GM12878 (cell line): ENCODE measurements around the gene JADE2. TPM values are rescaled to one million over a fixed set of nuclear protein-coding genes. Genes with fewer than 3 reads are reported as not detected.

Experiments
- ATAC-seq: fragments of 200-7000 bp; cut with Tn5 transposase; 3 replicates; pipeline ENCODE4 v1.9.1; 2020; ENCODE audit warnings: mild to moderate bottlenecking, moderate library complexity
- BruUV-seq: library from RNA; stranded (reverse); fragments of 400-500 nt; replicated peaks from 2 replicates; lab custom pipeline; 2021; lab: Mats Ljungman, UMichigan
- CTCF ChIA-PET: fragments of 300-600 bp; sonication (Branson Sonifier 250); formaldehyde crosslinking; extraction: SDS; loops from one replicate; lab custom pipeline; 2021; ENCODE audit warnings: inconsistent platforms; lab: Yijun Ruan, JAX
- POLR2A ChIA-PET: fragments of 350-600 bp; formaldehyde crosslinking; extraction: SDS; loops from one replicate; lab custom pipeline; 2021; ENCODE audit warnings: inconsistent platforms; lab: Charles Lee
- RAD21 ChIA-PET: fragments of 300-600 bp; sonication (Branson Sonifier 250); formaldehyde crosslinking; loops from one replicate; lab custom pipeline; 2023; ENCODE audit warnings: antibody characterized with exemption; ENCODE audit not compliant: unreplicated experiment; lab: Charles Lee
- SMC1A ChIA-PET: fragments of 300-600 bp; sonication (Branson Sonifier 250); formaldehyde crosslinking; loops from one replicate; lab custom pipeline; 2023; ENCODE audit not compliant: unreplicated experiment, uncharacterized antibody; lab: Charles Lee
- DNase-seq: peaks from one replicate; pipeline ENCODE4 v3.0.0-alpha.2; 2011; ENCODE audit warnings: low read depth, low spot score
- FAIRE-seq: peaks from 3 replicates; lab custom pipeline; 2011; peaks lifted over from hg19 to GRCh38; lab: Jason Lieb, UNC
- H2AFZ ChIP-seq: 2 replicates; pipeline ENCODE4 v1.6.0; 2011; ENCODE audit warnings: low read depth, low read length, control low read depth; ENCODE audit not compliant: control insufficient read depth
- H3K27ac ChIP-seq: 2 replicates; pipeline ENCODE4 v1.5.1; 2011; ENCODE audit warnings: control low read depth; ENCODE audit not compliant: control insufficient read depth, insufficient read depth
- H3K27me3 ChIP-seq, 2 experiments: replicated peaks in 1 of 2; 2 replicates each; pipeline versions ENCODE4 v1.6.0 to v1.6.1; 2011; ENCODE audit warnings: low read length in 1 of 2; ENCODE audit not compliant: control insufficient read depth in 2 of 2, insufficient read depth in 2 of 2
- H3K36me3 ChIP-seq, 2 experiments: 2 replicates each; pipeline ENCODE4 v1.5.1; 2011; ENCODE audit warnings: low read length in 1 of 2; ENCODE audit not compliant: control insufficient read depth in 2 of 2, insufficient read depth in 2 of 2
- H3K4me1 ChIP-seq: 2 replicates; pipeline ENCODE4 v1.6.1; 2011; ENCODE audit warnings: mild to moderate bottlenecking, low read length, moderate library complexity, mixed read lengths; ENCODE audit not compliant: control insufficient read depth, insufficient read depth
- H3K4me2 ChIP-seq: 2 replicates; pipeline ENCODE4 v1.6.0; 2011; ENCODE audit warnings: control low read depth; ENCODE audit not compliant: control insufficient read depth, insufficient read depth
- H3K4me3 ChIP-seq: fragments of 200-600 bp; sonication (generic); 2 replicates; pipeline ENCODE4 v1.5.1; 2016
- H3K79me2 ChIP-seq: 2 replicates; pipeline ENCODE4 v1.6.0; 2011; ENCODE audit warnings: low read length; ENCODE audit not compliant: control insufficient read depth, insufficient read depth
- H3K9ac ChIP-seq: 2 replicates; pipeline ENCODE4 v1.8.0; 2011; ENCODE audit warnings: low read length, control low read depth, mixed read lengths; ENCODE audit not compliant: control insufficient read depth, insufficient read depth
- H3K9me3 ChIP-seq: replicated peaks from 3 replicates; pipeline ENCODE4 v1.5.1; 2011; ENCODE audit warnings: mild to moderate bottlenecking, low read length; ENCODE audit not compliant: control insufficient read depth, insufficient read depth
- H4K20me1 ChIP-seq: 2 replicates; pipeline ENCODE4 v1.6.0; 2011; ENCODE audit not compliant: control insufficient read depth, insufficient read depth
- ASH2L ChIP-seq: fragments of 300-600, 200-600 bp; sonication (generic); IDR thresholded peaks from 2 replicates; pipeline ENCODE4 v1.6.1; 2017; ENCODE audit warnings: low read depth, mild to moderate bottlenecking, borderline replicate concordance
- FOXK2 ChIP-seq: fragments of 450-650 bp; IDR thresholded peaks from 2 replicates; pipeline ENCODE4 v1.6.1; 2017; ENCODE audit warnings: mild to moderate bottlenecking, moderate library complexity
- HDGF ChIP-seq: fragments of 450-650 bp; IDR thresholded peaks from 2 replicates; pipeline ENCODE4 v1.6.1; 2016; ENCODE audit warnings: antibody characterized with exemption
- IKZF1 ChIP-seq: fragments of 450-650 bp; conservative IDR thresholded peaks from 2 replicates; pipeline ENCODE4 v1.6.1; 2017; ENCODE audit warnings: antibody characterized with exemption, mild to moderate bottlenecking
- IKZF2 ChIP-seq, 2 experiments: fragments of 450-650 bp; IDR thresholded peaks; 2 replicates each; pipeline ENCODE4 v1.6.1; 2017; ENCODE audit warnings: mild to moderate bottlenecking in 2 of 2, moderate library complexity in 2 of 2
- IRF4 ChIP-seq: IDR thresholded peaks from 2 replicates; pipeline ENCODE4 v1.6.1; 2011; ENCODE audit warnings: low read depth, low read length
- MEF2B ChIP-seq: fragments of 450-650 bp; IDR thresholded peaks from 2 replicates; pipeline ENCODE4 v1.6.1; 2018; ENCODE audit warnings: mild to moderate bottlenecking, moderate library complexity; ENCODE audit not compliant: partially characterized antibody, poor library complexity, severe bottlenecking
- MTA2 ChIP-seq: fragments of 450-650 bp; IDR thresholded peaks from 2 replicates; pipeline ENCODE4 v1.6.1; 2016; ENCODE audit warnings: low read depth, mild to moderate bottlenecking, moderate library complexity
- NFYA ChIP-seq: IDR thresholded peaks from 2 replicates; pipeline ENCODE4 v1.6.1; 2011; ENCODE audit warnings: low read depth, mild to moderate bottlenecking, low read length, improper control_type of control experiment, borderline replicate concordance
- RB1 ChIP-seq: fragments of 450-650 bp; formaldehyde crosslinking; IDR thresholded peaks from 2 replicates; pipeline ENCODE4 v1.6.1; 2017; ENCODE audit warnings: mild to moderate bottlenecking, borderline replicate concordance
- SMAD5 ChIP-seq: IDR thresholded peaks from 2 replicates; pipeline ENCODE4 v1.6.1; 2016; ENCODE audit warnings: antibody characterized with exemption, low read depth
- SREBF1 ChIP-seq: IDR thresholded peaks from 2 replicates; pipeline ENCODE4 v1.6.1; 2012; ENCODE audit warnings: mild to moderate bottlenecking, low read length
- TCF12 ChIP-seq: IDR thresholded peaks from 2 replicates; pipeline ENCODE4 v1.6.1; 2011; ENCODE audit warnings: low read depth, mild to moderate bottlenecking, low read length
- YBX1 ChIP-seq: fragments of 450-650 bp; IDR thresholded peaks from 2 replicates; pipeline ENCODE4 v1.6.1; 2016; ENCODE audit warnings: antibody characterized with exemption
- ZNF217 ChIP-seq: fragments of 450-650 bp; IDR thresholded peaks from 2 replicates; pipeline ENCODE4 v1.6.1; 2017; ENCODE audit warnings: antibody characterized with exemption, mild to moderate bottlenecking
- WGBS: methylation state at CpG from one replicate; pipeline ENCODE4 v1.1.6; 2016; ENCODE audit warnings: low lambda C conversion rate; ENCODE audit not compliant: insufficient replicate concordance, insufficient coverage; ENCODE audit errors: missing lambda C conversion rate; 5-methylcytosine and 5-hydroxymethylcytosine counted together
- in situ Hi-C: fragments of 300-500 bp; cut with MboI; formaldehyde crosslinking; loops from 9 replicates; pipeline ENCODE4 v1.14.3; 2018; ENCODE audit warnings: mixed read lengths
- intact Hi-C: fragments of 100-400 bp; cut with micrococcal nuclease; formaldehyde crosslinking; loops from one replicate; pipeline ENCODE4 v1.14.2; 2022; ENCODE audit not compliant: unreplicated experiment
- polyA plus RNA-seq, 11 experiments: library from polyadenylated mRNA; depleted of rRNA in 4 of 11; unstranded in 6 of 11; stranded (reverse) in 5 of 11; fragments of >200 nt; fragmentation: Nextera tagmentation in 4 of 11; fragmentation: Illumina TruSeq in 1 of 11; extraction: Ambion mirVana in 4 of 11; extraction: Trizol in 1 of 11; gene quantifications; 1 replicate in 1 of 11; 2 replicates in 10 of 11; pipeline versions ENCODE4 v1.2.1 to v1.2.3, GENCODE V29; 2011 to 2016; ENCODE audit warnings: inconsistent platforms in 2 of 11, missing spikeins in 2 of 11, low read depth in 1 of 11
- total RNA-seq, 4 experiments: library from RNA; depleted of rRNA in 3 of 4; stranded (reverse); fragments of >200 nt in 3 of 4; fragmentation: Illumina TruSeq in 1 of 4; extraction: Trizol in 1 of 4; gene quantifications; 2 replicates each; pipeline versions ENCODE4 v1.2.1 to v1.2.3, GENCODE V29; 2013 to 2021
- TF ChIP-seq, protein P1 (sequence below): fragments of 450-650 bp; IDR thresholded peaks from 2 replicates; pipeline ENCODE4 v1.6.1; 2016; ENCODE audit warnings: mild to moderate bottlenecking
- TF ChIP-seq, protein P2 (sequence below): fragments of 450-650 bp; IDR thresholded peaks from 2 replicates; pipeline ENCODE4 v1.6.1; 2017; ENCODE audit warnings: mild to moderate bottlenecking, low read depth, inconsistent platforms; ENCODE audit not compliant: poor library complexity, severe bottlenecking
- TF ChIP-seq, protein P3 (sequence below), 3 experiments: IDR thresholded peaks in 2 of 3; conservative IDR thresholded peaks in 1 of 3; 2 replicates each; pipeline ENCODE4 v1.5.1; 2011; ENCODE audit warnings: low read depth in 3 of 3, low read length in 3 of 3, mild to moderate bottlenecking in 3 of 3, control low read depth in 2 of 3, moderate library complexity in 2 of 3, inconsistent platforms in 1 of 3, mixed read lengths in 1 of 3; ENCODE audit not compliant: control insufficient read depth in 2 of 3, insufficient read depth in 1 of 3; ENCODE audit errors: extremely low read depth in 1 of 3

JADE2 gene
- total and polyA plus RNA-seq, 10 of the 15 experiments (the other 5 are each of a cell fraction or from before 2014, with no cell fraction given): 1.5 to 67.0 (median 22.4) TPM

GRCh38 chr5:134603059-134603458 is 77.6 kb downstream of the JADE2 start (continued):
- TF ChIP-seq, protein P1, sequence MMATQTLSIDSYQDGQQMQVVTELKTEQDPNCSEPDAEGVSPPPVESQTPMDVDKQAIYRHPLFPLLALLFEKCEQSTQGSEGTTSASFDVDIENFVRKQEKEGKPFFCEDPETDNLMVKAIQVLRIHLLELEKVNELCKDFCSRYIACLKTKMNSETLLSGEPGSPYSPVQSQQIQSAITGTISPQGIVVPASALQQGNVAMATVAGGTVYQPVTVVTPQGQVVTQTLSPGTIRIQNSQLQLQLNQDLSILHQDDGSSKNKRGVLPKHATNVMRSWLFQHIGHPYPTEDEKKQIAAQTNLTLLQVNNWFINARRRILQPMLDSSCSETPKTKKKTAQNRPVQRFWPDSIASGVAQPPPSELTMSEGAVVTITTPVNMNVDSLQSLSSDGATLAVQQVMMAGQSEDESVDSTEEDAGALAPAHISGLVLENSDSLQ: peak; percentile 87
- peak; percentile 75 for TF ChIP-seq MTA2
- no peak for TF ChIP-seq HDGF
- TF ChIP-seq, protein P2, sequence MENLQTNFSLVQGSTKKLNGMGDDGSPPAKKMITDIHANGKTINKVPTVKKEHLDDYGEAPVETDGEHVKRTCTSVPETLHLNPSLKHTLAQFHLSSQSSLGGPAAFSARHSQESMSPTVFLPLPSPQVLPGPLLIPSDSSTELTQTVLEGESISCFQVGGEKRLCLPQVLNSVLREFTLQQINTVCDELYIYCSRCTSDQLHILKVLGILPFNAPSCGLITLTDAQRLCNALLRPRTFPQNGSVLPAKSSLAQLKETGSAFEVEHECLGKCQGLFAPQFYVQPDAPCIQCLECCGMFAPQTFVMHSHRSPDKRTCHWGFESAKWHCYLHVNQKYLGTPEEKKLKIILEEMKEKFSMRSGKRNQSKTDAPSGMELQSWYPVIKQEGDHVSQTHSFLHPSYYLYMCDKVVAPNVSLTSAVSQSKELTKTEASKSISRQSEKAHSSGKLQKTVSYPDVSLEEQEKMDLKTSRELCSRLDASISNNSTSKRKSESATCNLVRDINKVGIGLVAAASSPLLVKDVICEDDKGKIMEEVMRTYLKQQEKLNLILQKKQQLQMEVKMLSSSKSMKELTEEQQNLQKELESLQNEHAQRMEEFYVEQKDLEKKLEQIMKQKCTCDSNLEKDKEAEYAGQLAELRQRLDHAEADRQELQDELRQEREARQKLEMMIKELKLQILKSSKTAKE: no peak
- no peak for TF ChIP-seq FOXK2

DNA sequence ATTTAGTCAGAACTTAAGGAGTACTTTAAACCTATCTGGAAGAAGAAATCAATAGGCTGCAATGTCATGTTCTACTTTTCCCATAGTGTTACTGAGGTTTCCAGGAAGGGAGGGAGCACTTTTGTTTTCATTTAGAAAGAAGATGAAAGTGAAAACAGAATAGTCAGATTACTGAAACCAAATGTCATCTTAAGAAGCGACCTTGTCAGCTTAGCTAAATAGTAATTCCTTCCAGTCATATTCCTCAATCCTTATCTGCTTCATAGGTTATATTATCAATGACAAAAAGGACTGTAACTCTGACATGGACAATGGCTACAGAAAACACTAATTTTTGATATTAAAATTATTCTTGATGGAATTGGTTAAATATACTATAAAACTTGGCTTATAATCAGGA is 79.4 kb downstream of the JADE2 start:
- H3K27ac ChIP-seq: peak overlapping the region; percentile 39; the same call in 1 of the 2 replicates
- ATAC-seq: peak; percentile 50
- intact Hi-C loops (no loop called here), in situ Hi-C loops (no loop called here)
- ChIA-PET RAD21 (interaction anchor here (1.3 to 1.6 kb wide), 2 partner anchors 13 to 18 kb away, joined by 6 to 10 read pairs; no protein-coding TSS in a partner anchor), CTCF (interaction anchor here (1.2 to 1.6 kb wide), 4 partner anchors 8 to 41 kb away, joined by 3 to 6 read pairs (median 4); no protein-coding TSS in a partner anchor), POLR2A (interaction anchor here (0.5 to 1.4 kb wide), 4 partner anchors 10 to 38 kb away, joined by 3 to 7 read pairs (median 5); no protein-coding TSS in a partner anchor), SMC1A (interaction anchor here (1.2 to 2.4 kb wide), 4 partner anchors 12 to 301 kb away, joined by 3 to 14 read pairs (median 4); no protein-coding TSS in a partner anchor)
- peaks cover 2 to 14% of the 10 kb centered on the region in 2 experiments; a peak in 3 of 4 replicates for H3K36me3 ChIP-seq
- no peaks in the 10 kb centered on the region; the same call in 1 of the 2 replicates for H3K79me2 ChIP-seq
- no peaks in the 10 kb centered on the region for H3K9me3 ChIP-seq
- no peak for DNase-seq
- no peaks in the 10 kb centered on the region for H3K27me3 ChIP-seq
- H4K20me1 ChIP-seq: no peaks in the 10 kb centered on the region
- FAIRE-seq: no peak
- no peak overlapping the region for H3K9ac ChIP-seq
- peak overlapping the region; percentile 54 for H3K4me2 ChIP-seq
- 11% methylated on average over 1 of the region's 1 CpG for WGBS
- no peak overlapping the region; the same call in 1 of the 2 replicates for H2AFZ ChIP-seq
- BruUV-seq: no TSS peak
- no peak overlapping the region for H3K4me3 ChIP-seq
- H3K4me1 ChIP-seq: peaks cover 23% of the 10 kb centered on the region
- TF ChIP-seq TCF12: no peak
- TF ChIP-seq, protein P3, sequence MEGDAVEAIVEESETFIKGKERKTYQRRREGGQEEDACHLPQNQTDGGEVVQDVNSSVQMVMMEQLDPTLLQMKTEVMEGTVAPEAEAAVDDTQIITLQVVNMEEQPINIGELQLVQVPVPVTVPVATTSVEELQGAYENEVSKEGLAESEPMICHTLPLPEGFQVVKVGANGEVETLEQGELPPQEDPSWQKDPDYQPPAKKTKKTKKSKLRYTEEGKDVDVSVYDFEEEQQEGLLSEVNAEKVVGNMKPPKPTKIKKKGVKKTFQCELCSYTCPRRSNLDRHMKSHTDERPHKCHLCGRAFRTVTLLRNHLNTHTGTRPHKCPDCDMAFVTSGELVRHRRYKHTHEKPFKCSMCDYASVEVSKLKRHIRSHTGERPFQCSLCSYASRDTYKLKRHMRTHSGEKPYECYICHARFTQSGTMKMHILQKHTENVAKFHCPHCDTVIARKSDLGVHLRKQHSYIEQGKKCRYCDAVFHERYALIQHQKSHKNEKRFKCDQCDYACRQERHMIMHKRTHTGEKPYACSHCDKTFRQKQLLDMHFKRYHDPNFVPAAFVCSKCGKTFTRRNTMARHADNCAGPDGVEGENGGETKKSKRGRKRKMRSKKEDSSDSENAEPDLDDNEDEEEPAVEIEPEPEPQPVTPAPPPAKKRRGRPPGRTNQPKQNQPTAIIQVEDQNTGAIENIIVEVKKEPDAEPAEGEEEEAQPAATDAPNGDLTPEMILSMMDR (IDR thresholded peaks at IDR 0.05 in 2 of 3, conservative IDR thresholded peaks at IDR 0.05 in 1 of 3; ENCODE audit: control insufficient read depth in 2 of 3, extremely low read depth in 1 of 3, insufficient read depth in 1 of 3, low read depth in 3 of 3, low read length in 3 of 3): no peak
- TF ChIP-seq SREBF1: no peak
- no peak for TF ChIP-seq IKZF1
- TF ChIP-seq SMAD5: no peak
- peak; percentile 35 to 37; a peak in 2 of 4 replicates for TF ChIP-seq IKZF2 (IDR thresholded peaks at IDR 0.05)
- TF ChIP-seq YBX1: no peak
- 0 out of 2 replicates have a peak, but pooled peaks have one; percentile 79 for TF ChIP-seq ASH2L
- no peak for TF ChIP-seq MEF2B
- no peak for TF ChIP-seq IRF4
- no peak for TF ChIP-seq RB1
- no peak for TF ChIP-seq ZNF217
- TF ChIP-seq NFYA: no peak
